CD4-positive, alpha-beta T cell treated with Interleukin-4 for 1 hour (primary cell): ENCODE results near the gene CENPO.

Experiments used
- DNase-seq, 2 donors: peaks; one replicate each; pipeline ENCODE4 v3.0.0-alpha.2; 2020 to 2022

CENPO gene

GRCh38 chr2:24839729-24840128 lies 46.5 kb downstream of the CENPO start:
- DNase-seq = no peak

- DNase-seq = no peak
Measured at GRCh38 chr2:24840164-24840869, 47.1 kb downstream of the CENPO start.

DNA sequence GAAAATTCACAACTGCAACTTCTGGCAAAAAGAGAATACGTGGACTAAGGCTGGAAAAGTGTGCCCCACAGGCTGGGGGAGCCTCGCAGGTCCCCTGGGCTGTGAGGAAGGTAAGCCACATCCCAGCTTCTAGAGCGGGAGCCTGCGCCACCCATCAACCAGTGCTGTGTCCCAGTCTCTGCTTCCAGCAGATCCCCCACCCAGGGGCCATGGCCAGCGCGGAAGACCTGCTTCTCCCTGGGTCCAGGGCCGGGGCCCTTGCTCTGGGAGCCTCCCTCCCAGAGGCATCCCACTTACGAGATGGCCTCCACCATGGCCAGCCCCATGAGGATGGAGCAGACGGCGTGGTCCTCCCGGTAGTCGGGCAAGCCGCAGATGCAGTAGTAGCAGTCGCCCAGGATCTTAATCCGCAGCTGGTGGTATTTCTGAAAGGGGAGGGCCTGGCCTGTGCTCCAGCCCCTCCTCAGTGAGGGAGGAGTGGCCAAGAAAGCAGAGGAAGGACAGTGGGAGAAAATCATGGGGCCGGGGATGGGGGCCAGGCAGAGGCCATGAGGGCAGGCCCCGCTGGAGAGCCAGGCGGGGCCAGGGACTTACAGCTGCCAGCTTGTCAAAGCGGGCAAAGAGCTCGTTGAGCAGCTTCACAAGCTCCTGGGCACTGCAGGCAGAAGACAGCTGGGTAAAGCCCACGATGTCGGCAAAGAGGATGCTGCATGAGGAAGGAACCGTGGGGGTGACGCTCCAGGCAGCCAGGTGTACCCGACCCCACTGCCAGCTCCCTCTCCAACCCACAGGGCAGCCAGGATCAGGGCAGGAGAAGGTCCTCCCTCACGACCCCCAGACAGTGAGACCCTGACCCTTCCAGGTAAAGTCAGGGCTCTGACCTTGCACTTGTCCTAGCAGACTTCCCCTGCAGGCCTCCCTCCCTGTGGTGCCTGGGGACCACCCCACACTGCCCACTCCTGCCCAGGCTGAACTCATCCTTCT lies 48.0 kb downstream of the CENPO start:
- DNase-seq = no peak

DNA sequence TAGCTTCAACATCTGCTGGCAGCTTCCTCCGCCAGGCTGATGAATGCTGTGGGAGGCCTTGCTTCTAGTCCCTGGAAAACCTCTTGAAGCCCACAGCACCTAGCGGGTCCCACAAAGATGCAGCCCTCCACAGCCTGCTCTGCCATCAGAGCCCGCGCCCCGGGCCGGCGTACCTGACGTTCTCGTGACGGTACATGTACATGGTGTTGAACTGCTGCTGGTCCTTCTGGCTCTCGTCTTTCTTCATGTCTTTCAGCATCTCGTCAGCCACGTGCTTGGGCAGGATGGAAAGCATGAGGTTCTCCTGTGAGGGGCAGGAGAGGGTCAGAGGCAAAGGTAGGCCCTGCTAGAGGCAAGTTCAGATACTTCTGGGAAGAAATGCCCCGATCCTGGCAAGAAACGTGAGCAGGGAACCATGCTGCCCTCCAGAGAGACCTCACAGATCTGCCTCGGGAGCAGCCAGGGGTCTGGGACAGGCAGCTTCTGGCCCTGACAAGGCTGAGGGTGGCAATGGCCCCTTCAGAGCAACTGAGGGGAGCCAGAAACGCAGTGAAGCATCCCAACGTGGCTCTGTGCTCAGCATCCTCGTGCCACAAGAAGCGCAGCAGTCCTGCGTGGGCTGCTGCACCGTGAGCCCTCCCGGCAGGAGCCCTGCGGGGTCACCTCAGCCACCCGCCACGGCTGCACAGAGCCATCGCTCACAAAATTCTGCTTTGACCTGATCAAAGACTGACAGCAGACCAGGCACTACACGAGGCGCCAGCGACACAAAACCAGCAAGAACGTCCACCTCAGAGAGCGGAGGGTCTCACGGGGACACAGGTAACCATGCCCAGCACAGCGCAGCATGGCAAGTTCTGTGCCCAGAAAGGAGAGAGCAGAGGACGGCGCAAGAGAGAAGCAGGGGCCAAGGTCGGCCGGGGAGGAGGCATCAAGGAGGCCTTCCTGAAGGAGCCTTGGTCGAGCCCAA lies 49.1 kb downstream of the CENPO start:
- no peak for DNase-seq

DNA sequence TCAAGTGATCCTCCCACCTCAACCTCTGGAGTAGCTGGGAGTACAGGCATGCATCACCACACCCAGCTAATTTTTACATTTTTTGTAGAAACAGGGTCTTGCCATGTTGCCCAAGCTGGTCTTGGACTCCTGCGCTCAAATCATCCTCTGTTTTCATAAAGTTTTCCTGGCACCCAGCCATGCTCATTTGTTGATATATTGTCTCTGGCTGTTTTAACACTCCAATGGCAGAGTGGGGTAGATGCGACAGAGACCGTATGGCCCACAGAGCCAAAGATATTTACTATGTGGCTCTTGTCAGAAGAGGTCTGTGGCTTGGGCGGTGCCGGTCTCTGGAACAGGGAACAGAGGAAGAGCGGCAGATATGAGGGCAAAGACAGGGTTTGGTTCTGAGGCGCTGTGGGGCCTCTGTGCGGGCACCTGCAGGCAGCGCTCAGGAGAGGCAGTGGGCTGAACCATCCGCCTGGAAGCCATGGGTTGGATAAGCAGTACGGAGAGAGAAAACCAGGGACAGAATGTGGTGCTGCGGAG lies 50.2 kb downstream of the CENPO start:
- DNase-seq = no peak

GRCh38 chr2:24844023-24844685 lies 50.9 kb downstream of the CENPO start:
- DNase-seq = no peak

- DNase-seq = no peak
Measured at GRCh38 chr2:24845691-24846090, 52.5 kb downstream of the CENPO start.

GRCh38 chr2:24850944-24851343 lies 57.7 kb downstream of the CENPO start:
- no peak for DNase-seq

GRCh38 chr2:24852026-24852425 lies 58.8 kb downstream of the CENPO start:
- DNase-seq = no peak

DNA sequence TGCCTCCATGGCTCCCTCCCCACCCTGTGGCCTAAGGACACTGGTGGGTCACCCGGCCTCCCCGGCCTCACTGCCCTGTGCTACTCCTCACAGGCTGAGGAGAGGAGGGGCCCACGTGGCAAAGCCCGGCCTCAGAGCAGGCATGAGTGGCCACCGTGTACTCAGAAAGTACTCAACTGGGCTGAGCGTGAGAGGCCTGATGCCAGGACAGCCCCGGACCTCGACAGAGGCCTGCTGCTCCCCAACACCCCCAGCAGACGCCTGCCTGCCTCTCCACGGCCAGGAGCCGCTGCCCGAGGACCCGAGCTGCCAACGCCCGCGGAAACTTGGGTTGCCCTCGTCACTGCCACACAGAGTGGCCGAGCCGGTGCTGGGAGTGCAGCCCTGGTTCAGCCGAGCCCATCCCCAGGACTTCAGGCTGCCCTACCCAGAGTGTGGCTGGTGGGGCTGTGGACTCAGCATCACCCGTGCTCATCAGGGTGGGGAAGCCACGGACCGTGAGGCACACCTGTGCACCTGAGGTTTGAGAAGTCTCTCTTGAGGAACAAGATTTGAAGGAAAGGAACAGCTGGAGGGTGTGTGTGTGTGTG lies 59.3 kb downstream of the CENPO start:
- no peak for DNase-seq

DNA sequence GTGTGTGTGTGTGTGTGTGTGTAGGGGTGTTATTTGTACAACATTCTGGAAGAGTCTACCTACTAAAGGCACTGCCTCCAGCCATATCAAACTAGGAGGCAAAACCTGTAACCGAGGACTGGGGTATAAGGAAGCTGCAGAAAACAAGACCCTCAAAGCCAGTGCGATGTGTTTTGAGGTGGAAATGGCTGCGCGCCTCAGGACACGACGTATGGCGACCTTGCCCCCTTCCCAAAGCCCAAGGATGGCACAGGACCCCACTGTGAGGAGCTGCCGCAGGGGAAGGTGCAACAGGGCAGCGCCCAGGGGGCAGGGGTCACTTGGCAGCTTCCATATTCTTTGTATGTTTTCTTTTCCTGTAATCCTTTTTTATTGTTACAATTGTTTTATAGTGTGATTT lies 59.8 kb downstream of the CENPO start:
- DNase-seq = no peak

DNA sequence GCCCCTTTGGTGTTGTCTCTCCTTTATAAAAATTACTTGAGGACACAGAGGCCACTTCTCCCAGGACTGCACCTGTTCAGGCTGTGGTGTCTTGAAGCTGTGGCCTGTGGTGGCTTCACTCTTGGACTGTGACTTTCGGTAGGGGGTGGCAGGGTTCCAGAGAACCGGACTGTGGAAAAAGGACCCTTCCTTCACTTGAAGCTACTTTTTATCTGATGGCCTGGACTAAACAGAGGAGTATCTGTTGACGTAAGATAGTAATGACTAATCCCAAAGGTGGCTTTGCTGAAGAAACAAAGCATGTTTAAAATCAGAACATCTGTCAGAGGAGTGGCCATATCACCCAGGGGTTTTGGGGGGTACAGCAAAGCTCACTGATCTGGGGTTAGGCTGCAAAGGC lies 60.8 kb downstream of the CENPO start:
- DNase-seq = no peak

DNA sequence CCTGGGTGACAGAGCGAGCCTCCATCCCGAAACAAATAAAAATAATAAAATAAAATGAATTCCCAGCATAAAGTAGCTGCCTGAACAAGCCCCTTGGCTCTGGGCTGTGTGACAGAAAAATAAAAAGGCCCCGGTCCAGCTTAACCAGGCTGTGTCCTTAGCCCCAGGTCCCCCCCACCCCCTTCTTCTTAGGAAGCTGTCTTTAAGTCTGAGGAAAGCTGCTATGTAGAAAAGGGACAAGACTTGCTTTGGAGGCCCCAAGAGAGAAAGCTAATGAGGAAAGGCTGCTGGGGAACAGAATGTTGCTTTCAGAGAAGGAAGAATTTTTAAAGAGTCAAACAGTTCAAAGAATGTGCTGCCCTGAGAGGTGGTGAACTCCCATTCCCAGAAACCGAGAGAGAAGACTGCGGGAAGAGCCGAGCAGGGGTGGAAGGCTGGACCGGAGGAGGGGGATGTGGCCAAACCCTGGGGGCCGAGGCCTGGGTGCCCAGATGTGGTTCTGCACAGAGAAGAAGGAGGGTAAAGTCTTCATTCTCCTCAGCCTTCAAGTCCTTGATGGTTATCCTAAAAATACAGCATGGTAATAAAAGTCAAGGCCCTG lies 61.9 kb downstream of the CENPO start:
- DNase-seq = no peak

- no peak for DNase-seq
Measured at GRCh38 chr2:24855726-24856125, 62.5 kb downstream of the CENPO start.

DNA sequence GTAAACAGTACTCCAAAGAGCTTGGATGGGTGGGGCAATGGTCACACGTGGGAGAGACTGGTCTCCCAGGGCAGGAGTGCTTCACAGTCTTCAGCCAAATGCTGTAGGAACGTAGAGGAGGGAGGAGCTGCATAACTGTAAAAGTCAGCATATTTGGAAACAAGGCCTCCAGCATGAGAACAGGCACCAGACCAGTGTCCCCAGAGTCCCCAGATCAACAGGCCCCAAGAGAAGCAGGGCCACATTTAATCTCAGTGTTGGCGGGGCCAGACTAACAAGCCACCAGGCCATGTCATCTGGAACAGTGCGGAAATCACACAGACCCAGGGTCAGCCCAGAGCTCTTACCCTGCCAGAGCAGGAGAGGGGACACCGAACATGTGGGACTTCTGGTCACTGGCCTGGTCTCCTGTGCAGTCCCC lies 63.6 kb downstream of the CENPO start:
- DNase-seq = no peak

DNA sequence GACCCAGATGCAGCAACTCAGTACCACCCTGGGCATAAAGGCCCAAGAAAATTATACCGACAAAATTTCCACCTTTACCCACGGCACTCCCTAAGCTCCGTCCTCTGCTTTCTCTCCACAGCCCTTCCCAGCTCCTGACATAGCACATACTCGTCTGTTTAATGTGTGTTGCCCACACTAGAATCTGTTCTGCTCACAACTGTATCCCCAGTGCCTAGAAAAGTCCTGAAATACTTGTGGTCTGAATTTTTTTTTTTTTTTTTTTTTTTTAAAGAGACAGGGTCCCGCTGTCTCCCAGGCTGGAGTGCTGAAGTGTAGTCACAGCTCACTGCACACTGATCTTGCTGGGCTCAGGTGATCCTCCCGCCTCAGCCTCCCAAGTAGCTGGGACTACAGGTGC lies 64.5 kb downstream of the CENPO start:
- no peak for DNase-seq

DNA sequence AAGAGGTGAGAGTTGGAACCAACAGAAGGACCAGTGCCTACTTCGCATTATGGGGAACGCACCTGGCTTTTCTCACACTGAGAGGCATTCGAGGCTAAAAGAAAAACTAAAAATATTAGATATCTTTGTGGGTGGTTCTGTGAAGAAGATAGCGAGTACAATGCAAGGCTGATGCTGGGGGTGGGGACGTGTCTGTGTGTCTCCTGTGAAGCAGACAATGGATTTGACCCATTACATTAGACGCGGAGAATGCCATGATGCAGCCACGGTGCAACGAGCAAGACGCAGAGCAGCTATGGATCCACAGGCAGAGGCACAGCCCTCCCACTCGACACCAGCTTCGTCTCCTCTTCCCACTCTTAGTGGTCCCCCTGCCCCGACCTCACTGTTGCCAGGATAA lies 65.8 kb downstream of the CENPO start:
- no peak for DNase-seq

DNA sequence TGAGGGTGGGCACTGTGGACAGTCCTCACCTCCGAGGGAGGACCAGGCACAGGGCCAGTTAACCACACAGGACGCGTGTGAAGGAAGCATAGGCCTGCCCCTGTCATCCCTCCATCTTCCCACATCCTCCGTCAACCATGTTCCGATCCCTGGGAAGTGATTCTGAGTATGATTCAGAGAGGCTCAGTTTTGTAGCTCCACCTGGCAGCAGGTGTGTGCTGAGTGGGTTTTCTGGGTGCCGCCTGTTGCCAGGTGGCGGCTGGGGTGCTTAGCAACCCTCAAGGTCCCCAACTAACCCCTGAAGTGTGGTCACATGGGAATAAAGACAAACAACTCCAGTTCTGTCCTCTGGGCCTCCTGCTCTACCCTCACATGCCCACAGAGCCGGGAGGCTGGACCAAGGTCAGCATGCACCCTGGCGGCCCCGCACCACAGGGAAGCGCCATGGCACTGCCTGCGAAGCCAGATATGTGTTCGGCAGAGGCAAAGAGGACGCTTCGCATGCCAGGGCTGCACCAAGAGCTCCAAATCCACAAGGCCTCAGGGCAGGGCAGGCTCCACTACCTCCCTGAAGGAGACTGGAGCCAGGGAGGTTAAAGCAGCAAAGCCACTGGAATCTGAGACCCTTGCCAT lies 66.9 kb downstream of the CENPO start:
- no peak for DNase-seq

DNA sequence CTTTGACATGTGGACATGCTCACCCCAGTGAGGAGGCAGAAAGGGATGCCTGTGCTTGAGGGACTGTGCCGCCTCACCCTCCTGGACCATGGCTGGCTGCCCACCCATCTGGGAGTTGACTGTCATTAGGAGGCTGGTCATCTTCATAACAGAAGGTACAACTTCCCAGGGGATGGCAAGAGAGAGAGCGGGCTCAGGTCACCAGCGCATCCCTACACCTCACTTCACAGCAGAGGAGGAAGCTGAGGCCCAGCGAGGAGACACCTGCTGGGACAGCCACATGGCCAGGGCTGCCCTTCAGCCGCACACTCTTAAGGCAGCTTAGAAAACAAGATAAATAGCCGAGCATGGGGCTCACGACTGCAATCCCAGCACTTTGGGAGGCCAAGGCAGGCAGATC lies 67.4 kb downstream of the CENPO start:
- no peak for DNase-seq

GRCh38 chr2:24861500-24861899 lies 68.3 kb downstream of the CENPO start:
- DNase-seq = no peak

DNA sequence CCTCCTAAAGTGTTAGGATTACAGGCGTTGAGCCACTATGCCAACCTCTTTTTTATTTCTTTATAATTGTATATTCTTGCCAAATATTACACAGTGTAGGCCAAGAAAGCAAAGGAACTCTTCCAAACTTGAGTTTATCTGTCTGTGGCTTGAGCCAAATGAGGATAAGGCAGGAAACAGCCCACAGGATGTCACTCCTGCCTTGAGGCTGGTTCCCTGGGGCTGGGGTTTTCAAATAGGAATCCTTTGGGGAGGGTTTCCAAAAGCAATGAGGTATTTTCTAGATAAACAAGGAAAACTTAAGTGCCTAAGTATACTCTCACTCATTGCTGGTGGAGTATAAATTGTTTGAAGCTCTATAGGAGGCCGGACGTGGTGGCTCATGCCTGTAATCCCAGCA lies 70.4 kb downstream of the CENPO start:
- DNase-seq = no peak
